Aorta (tissue), 5 donors: ENCODE measurements around the gene FOXL2. TPM values are rescaled to one million over a fixed set of nuclear protein-coding genes. Genes with fewer than 3 reads are reported as not detected.

ENCODE experiments used
- ATAC-seq: fragments of 200-7000 bp; cut with Tn5 transposase; one replicate; pipeline ENCODE4 v1.9.1; 2022; ENCODE audit warnings: moderate library complexity; ENCODE audit not compliant: low FRiP score
- DNase-seq, 2 donors: peaks; one replicate each; pipeline ENCODE4 v3.0.0-alpha.2; 2020
- H3K27ac ChIP-seq, 2 donors: one replicate each; pipeline ENCODE4 v1.5.1; 2013; ENCODE audit warnings: low read length in 2 of 2, mild to moderate bottlenecking in 2 of 2, moderate library complexity in 2 of 2, control low read depth in 1 of 2, inconsistent platforms in 1 of 2, low read depth in 1 of 2
- H3K27me3 ChIP-seq, 2 donors: one replicate each; pipeline ENCODE4 v1.6.1; 2013; ENCODE audit warnings: control low read depth in 1 of 2, low read length in 1 of 2, mild to moderate bottlenecking in 1 of 2, moderate library complexity in 1 of 2; ENCODE audit not compliant: insufficient read depth in 2 of 2, control insufficient read depth in 1 of 2
- H3K36me3 ChIP-seq, 2 donors: one replicate each; pipeline ENCODE4 v1.6.1; 2013; ENCODE audit warnings: control low read depth in 1 of 2, low read length in 1 of 2, mild to moderate bottlenecking in 1 of 2; ENCODE audit not compliant: insufficient read depth in 2 of 2, control insufficient read depth in 1 of 2
- H3K4me1 ChIP-seq, 2 donors: one replicate each; pipeline ENCODE4 v1.6.1; 2013; ENCODE audit warnings: low read length in 2 of 2, control low read depth in 1 of 2, mild to moderate bottlenecking in 1 of 2, moderate library complexity in 1 of 2; ENCODE audit not compliant: insufficient read depth in 2 of 2, control insufficient read depth in 1 of 2
- H3K4me3 ChIP-seq, 2 donors: one replicate each; pipeline ENCODE4 v1.5.1; 2013; ENCODE audit warnings: low read length in 2 of 2, control low read depth in 1 of 2, mild to moderate bottlenecking in 1 of 2
- H3K9me3 ChIP-seq: one replicate; pipeline ENCODE4 v1.6.1; 2013; ENCODE audit warnings: mild to moderate bottlenecking, low read length; ENCODE audit not compliant: control insufficient read depth
- WGBS, 2 donors: extraction: QIAGEN DNeasy Blood & Tissue Kit; methylation state at CpG; one replicate each; pipeline ENCODE4 v1.1.7; 2013; 5-methylcytosine and 5-hydroxymethylcytosine counted together
- intact Hi-C, 2 donors: fragments of 100-400 bp; cut with DNase I; formaldehyde crosslinking; loops; one replicate each; pipeline versions ENCODE4 v1.14.2 to v1.15.0; 2022
- polyA plus RNA-seq, 2 donors: library from polyadenylated mRNA; stranded (reverse); fragments of 200-250 nt; gene quantifications; one replicate each; pipeline ENCODE4 v1.2.3, GENCODE V29; 2013
- total RNA-seq, 2 donors: library from RNA; stranded (reverse); fragmentation: NEBNext Ultra II Directional; extraction: Animal tissue kit (Norgen Biotek cat#: 25700); gene quantifications; one replicate each; pipeline ENCODE4 v1.2.1, GENCODE V29; 2021
- donor health status: healthy with polysubstance abuse.
- donor health status: Bipolar disorder and iron deficiency.
- donor health status: DM: no; HTN: no; CAD: no.
- donor health status: DM: no; HTN: no; CAD: no.
- donor health status: DM: yes; HTN: yes; CAD: no.

FOXL2 gene
- total and polyA plus RNA-seq, 4 donors = not detected

GRCh38 chr3:138949002-138949418 is 2.1 kb upstream of the FOXL2 start:
- DNase-seq (no peak), ATAC-seq (no peak)
- Histone ChIP-seq H3K9me3 (no peaks in the 10 kb centered on the region), H3K27ac (no peak overlapping the region), H3K27me3 (no peaks in the 10 kb centered on the region), H3K4me1 (peaks cover 0 to 2% of the 10 kb centered on the region in 2 donors), H3K4me3 (no peak overlapping the region), H3K36me3 (no peaks in the 10 kb centered on the region)
- intact Hi-C loops = no loop called here
- WGBS, 2 donors = 88 to 89% methylated on average over 5 of the region's 5 CpGs

GRCh38 chr3:138948371-138949001 is 1.5 kb upstream of the FOXL2 start:
- intact Hi-C loops = no loop called here
- Histone ChIP-seq H3K4me3 (no peak overlapping the region), H3K4me1 (peaks cover 0 to 2% of the 10 kb centered on the region in 2 donors), H3K27ac (no peak overlapping the region), H3K9me3 (no peaks in the 10 kb centered on the region), H3K36me3 (no peaks in the 10 kb centered on the region), H3K27me3 (no peaks in the 10 kb centered on the region)
- DNase-seq (peak in 1 of 2 donors; percentile 45), ATAC-seq (no peak)
- 95 to 97% methylated on average over 3 of the region's 3 CpGs for WGBS, 2 donors

GRCh38 chr3:138947495-138948121 is 671 bp upstream of the FOXL2 start:
- Histone ChIP-seq H3K27me3 (no peaks in the 10 kb centered on the region), H3K4me3 (no peak overlapping the region), H3K9me3 (no peaks in the 10 kb centered on the region), H3K36me3 (no peaks in the 10 kb centered on the region), H3K27ac (no peak overlapping the region), H3K4me1 (peaks cover 0 to 2% of the 10 kb centered on the region in 2 donors)
- peak in 1 of 2 donors; percentile 69 for DNase-seq
- ATAC-seq = no peak
- intact Hi-C loops = no loop called here
- WGBS, 2 donors = 57 to 58% methylated on average over 21 of the region's 21 CpGs

GRCh38 chr3:138945709-138946662 is 951 bp downstream of the FOXL2 start:
- no peak overlapping the region for H3K27ac ChIP-seq
- whole genome bisulfite sequencing, 2 donors = 1 to 2% methylated on average over 82 to 120 of the region's 120 CpGs
- H3K27me3 ChIP-seq = peaks cover 0 to 2% of the 10 kb centered on the region in 2 donors
- DNase-seq (no peak), ATAC-seq (no peak)
- no peaks in the 10 kb centered on the region for H3K9me3 ChIP-seq
- peak overlapping the region; percentile 28 to 51 for H3K4me3 ChIP-seq
- peaks cover 0 to 2% of the 10 kb centered on the region in 2 donors for H3K4me1 ChIP-seq
- intact Hi-C loops = no loop called here
- no peaks in the 10 kb centered on the region for H3K36me3 ChIP-seq

GRCh38 chr3:138944929-138945708 is 1.8 kb downstream of the FOXL2 start:
- no peaks in the 10 kb centered on the region for H3K36me3 ChIP-seq
- intact Hi-C loops = no loop called here
- H3K4me3 ChIP-seq = peak overlapping the region; percentile 23 to 28
- peaks cover 0 to 2% of the 10 kb centered on the region in 2 donors for H3K27me3 ChIP-seq
- H3K9me3 ChIP-seq = no peaks in the 10 kb centered on the region
- H3K27ac ChIP-seq = no peak overlapping the region
- peaks cover 0 to 2% of the 10 kb centered on the region in 2 donors for H3K4me1 ChIP-seq
- DNase-seq (no peak), ATAC-seq (no peak)
- 5% methylated on average over 78 to 80 of the region's 80 CpGs for WGBS, 2 donors

GRCh38 chr3:138944654-138944928 is 2.3 kb downstream of the FOXL2 start:
- DNase-seq (no peak), ATAC-seq (no peak)
- intact Hi-C loops = no loop called here
- Histone ChIP-seq H3K9me3 (no peaks in the 10 kb centered on the region), H3K4me3 (no peak overlapping the region), H3K36me3 (no peaks in the 10 kb centered on the region), H3K27ac (no peak overlapping the region), H3K27me3 (peaks cover 0 to 2% of the 10 kb centered on the region in 2 donors), H3K4me1 (peaks cover 0 to 2% of the 10 kb centered on the region in 2 donors)
- WGBS, 2 donors = 19 to 21% methylated on average over 12 of the region's 12 CpGs

- peaks cover 0 to 2% of the 10 kb centered on the region in 2 donors for H3K4me1 ChIP-seq
- peak in 1 of 2 donors; percentile 54 for DNase-seq
- WGBS, 2 donors = 26 to 35% methylated on average over 30 of the region's 30 CpGs
- ATAC-seq = no peak
- H3K27ac ChIP-seq = no peak overlapping the region
- H3K4me3 ChIP-seq = no peak overlapping the region
- H3K36me3 ChIP-seq = no peaks in the 10 kb centered on the region
- intact Hi-C loops = no loop called here
- H3K27me3 ChIP-seq = peaks cover 0 to 2% of the 10 kb centered on the region in 2 donors
- H3K9me3 ChIP-seq = no peaks in the 10 kb centered on the region
Measured at GRCh38 chr3:138943724-138944653, 2.9 kb downstream of the FOXL2 start.
